HS-27A (cell line): Measurements from ENCODE around the gene VPS11.
"Not testable (repeated sequence)": the region's sequence is repeated elsewhere in the genome, so short reads cannot be mapped to it uniquely, and the experiment has no call there.

Experiments used
- DNase-seq: peaks from one replicate; pipeline ENCODE4 v3.0.0-alpha.2; 2012; ENCODE audit warnings: low read depth, missing footprints

VPS11 gene

GRCh38 chr11:119103161-119103664 lies 35.6 kb downstream of the VPS11 start:
- not testable (repeated sequence) for DNase-seq

- no peak for DNase-seq
Observed at GRCh38 chr11:119103793-119104192, 36.2 kb downstream of the VPS11 start.

- no peak for DNase-seq
Observed at GRCh38 chr11:119106564-119107537, 39.2 kb downstream of the VPS11 start, which contains the start of gene C2CD2L. Gene C2CD2L (plus strand): TSS chr11:119107344. CDS start chr11:119107742, 398 bp downstream.

- DNase-seq = no peak
Observed at GRCh38 chr11:119107538-119108145, 40.0 kb downstream of the VPS11 start.

- no peak for DNase-seq
Observed at GRCh38 chr11:119108146-119108856, 40.7 kb downstream of the VPS11 start.

- DNase-seq = no peak
Observed at GRCh38 chr11:119108857-119109221, 41.2 kb downstream of the VPS11 start.

- DNase-seq = no peak
Observed at GRCh38 chr11:119109843-119110242, 42.2 kb downstream of the VPS11 start.

GRCh38 chr11:119110439-119110838 lies 42.8 kb downstream of the VPS11 start:
- no peak for DNase-seq

- no peak for DNase-seq
Observed at GRCh38 chr11:119111361-119111925, 43.8 kb downstream of the VPS11 start.

GRCh38 chr11:119112314-119113020 lies 44.8 kb downstream of the VPS11 start:
- no peak for DNase-seq

GRCh38 chr11:119113716-119114115 lies 46.1 kb downstream of the VPS11 start:
- no peak for DNase-seq

- DNase-seq = no peak
Observed at GRCh38 chr11:119114351-119114750, 46.7 kb downstream of the VPS11 start.

- no peak for DNase-seq
Observed at GRCh38 chr11:119115484-119116234, 48.0 kb downstream of the VPS11 start.

GRCh38 chr11:119116235-119116594 lies 48.6 kb downstream of the VPS11 start:
- no peak for DNase-seq

GRCh38 chr11:119116601-119117000 lies 49.0 kb downstream of the VPS11 start:
- no peak for DNase-seq

GRCh38 chr11:119117004-119117706 lies 49.5 kb downstream of the VPS11 start:
- DNase-seq = no peak

- DNase-seq = no peak
Observed at GRCh38 chr11:119118227-119118626, 50.6 kb downstream of the VPS11 start.

- DNase-seq = no peak
Observed at GRCh38 chr11:119118946-119119345, 51.3 kb downstream of the VPS11 start.

GRCh38 chr11:119120639-119121007 lies 53.0 kb downstream of the VPS11 start:
- DNase-seq = no peak
